Measurements from ENCODE around the gene SULF2. TPM values are rescaled to one million over a fixed set of nuclear protein-coding genes. Genes with fewer than 3 reads are reported as not detected.

Gene SULF2
- total RNA-seq, 1 experiment from 2014 or later = 13.0 TPM

GRCh38 chr20:47751449-47751848 is 33.8 kb downstream of the SULF2 start:
- no peak overlapping the region for H3K4me3 ChIP-seq (replicated peaks in 1 of 2; ENCODE audit: low read depth in 1 of 2, low read length in 2 of 2)
- DNase-seq (ENCODE audit: low read depth, low spot score) (no peak), ATAC-seq (no peak)
- ChIA-PET RAD21 (ENCODE audit: low non-redundant PET in 1 of 2, low total read pairs in 2 of 2, uncharacterized antibody in 2 of 2, unreplicated experiment in 2 of 2) (no interaction called here), POLR2A (no interaction called here), CTCF (no interaction called here)
- H3K4me1 ChIP-seq (ENCODE audit: control insufficient read depth in 1 of 2, insufficient read depth in 2 of 2, low read length in 2 of 2) = no peaks in the 10 kb centered on the region
- intact Hi-C loops (cut with micrococcal nuclease) = no loop called here
- H3K79me2 ChIP-seq (ENCODE audit: insufficient read depth, low read length) = no peaks in the 10 kb centered on the region
- no peaks in the 10 kb centered on the region for H3K27me3 ChIP-seq (ENCODE audit: insufficient read depth, low read length)
- H3K9me2 ChIP-seq (ENCODE audit: insufficient read depth) = no peaks in the 10 kb centered on the region
- no TSS peak for BruUV-seq (replicated peaks)
- H3K36me3 ChIP-seq (ENCODE audit: control insufficient read depth in 1 of 2, insufficient read depth in 2 of 2, low read length in 2 of 2) = no peaks in the 10 kb centered on the region
- no peak overlapping the region for H3K27ac ChIP-seq (ENCODE audit: low read depth, low read length)
- no peaks in the 10 kb centered on the region for H3K9me3 ChIP-seq (ENCODE audit: control insufficient read depth in 1 of 2, insufficient read depth in 1 of 2, low read depth in 1 of 2, low read length in 2 of 2)
- H3K4me2 ChIP-seq (ENCODE audit: low read length) = no peak overlapping the region
- no peak overlapping the region for H2AFZ ChIP-seq (ENCODE audit: low read depth, low read length, poor library complexity, severe bottlenecking)
- H4K20me1 ChIP-seq (ENCODE audit: insufficient read depth) = no peaks in the 10 kb centered on the region
- H3K9ac ChIP-seq (ENCODE audit: low read length) = no peak overlapping the region
- TF ChIP-seq POLR2AphosphoS5 (IDR thresholded peaks at IDR 0.05; ENCODE audit: low read depth, low read length) (no peak), EZH2 (IDR thresholded peaks at IDR 0.05) (no peak), SRF (IDR thresholded peaks at IDR 0.05; ENCODE audit: low read depth) (no peak), JUND (IDR thresholded peaks at IDR 0.05) (no peak), FOSL1 (IDR thresholded peaks at IDR 0.05; ENCODE audit: low read depth) (no peak), ZNF274 (IDR thresholded peaks at IDR 0.05; ENCODE audit: low read depth, low read length) (no peak), EGR1 (IDR thresholded peaks at IDR 0.05; ENCODE audit: low read depth) (no peak), ELF1 (IDR thresholded peaks at IDR 0.05; ENCODE audit: borderline replicate concordance, low read depth) (no peak), RAD21 (IDR thresholded peaks at IDR 0.05; ENCODE audit: low read depth) (no peak), TCF7L2 (IDR thresholded peaks at IDR 0.05; ENCODE audit: borderline replicate concordance, extremely low read depth, insufficient read depth, insufficient read length) (no peak), SIN3A (IDR thresholded peaks at IDR 0.05; ENCODE audit: low read depth) (no peak), CTCF (IDR thresholded peaks at IDR 0.05 in 2 of 3, conservative IDR thresholded peaks at IDR 0.05 in 1 of 3; ENCODE audit: borderline replicate concordance in 1 of 3, insufficient read depth in 1 of 3, low read depth in 2 of 3, low read length in 2 of 3) (no peak)
- TF ChIP-seq, protein P1, sequence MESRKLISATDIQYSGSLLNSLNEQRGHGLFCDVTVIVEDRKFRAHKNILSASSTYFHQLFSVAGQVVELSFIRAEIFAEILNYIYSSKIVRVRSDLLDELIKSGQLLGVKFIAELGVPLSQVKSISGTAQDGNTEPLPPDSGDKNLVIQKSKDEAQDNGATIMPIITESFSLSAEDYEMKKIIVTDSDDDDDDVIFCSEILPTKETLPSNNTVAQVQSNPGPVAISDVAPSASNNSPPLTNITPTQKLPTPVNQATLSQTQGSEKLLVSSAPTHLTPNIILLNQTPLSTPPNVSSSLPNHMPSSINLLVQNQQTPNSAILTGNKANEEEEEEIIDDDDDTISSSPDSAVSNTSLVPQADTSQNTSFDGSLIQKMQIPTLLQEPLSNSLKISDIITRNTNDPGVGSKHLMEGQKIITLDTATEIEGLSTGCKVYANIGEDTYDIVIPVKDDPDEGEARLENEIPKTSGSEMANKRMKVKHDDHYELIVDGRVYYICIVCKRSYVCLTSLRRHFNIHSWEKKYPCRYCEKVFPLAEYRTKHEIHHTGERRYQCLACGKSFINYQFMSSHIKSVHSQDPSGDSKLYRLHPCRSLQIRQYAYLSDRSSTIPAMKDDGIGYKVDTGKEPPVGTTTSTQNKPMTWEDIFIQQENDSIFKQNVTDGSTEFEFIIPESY (IDR thresholded peaks at IDR 0.05; ENCODE audit: extremely low read depth, insufficient replicate concordance, low read length) = no peak
